Effector memory CD4-positive, alpha-beta T cell (primary cell): ENCODE data around the gene KLHL20.
"Not testable (repeated sequence)": the region's sequence is repeated elsewhere in the genome, so short reads cannot be mapped to it uniquely, and the experiment has no call there.

Source experiments
- DNase-seq, 3 donors: peaks; one replicate each; pipeline ENCODE4 v3.0.0-alpha.2; 2020
- H3K27ac ChIP-seq: 2 replicates; pipeline ENCODE4 v1.7.0; 2013; ENCODE audit warnings: mild to moderate bottlenecking, low read length, moderate library complexity; ENCODE audit not compliant: insufficient read depth, poor library complexity, severe bottlenecking
- H3K27me3 ChIP-seq: replicated peaks from 2 replicates; pipeline ENCODE4 v1.7.0; 2013; ENCODE audit warnings: mild to moderate bottlenecking, low read length; ENCODE audit not compliant: insufficient read depth, control insufficient read depth, poor library complexity, severe bottlenecking
- H3K36me3 ChIP-seq: 2 replicates; pipeline ENCODE4 v1.7.0; 2013; ENCODE audit warnings: mild to moderate bottlenecking, low read length, moderate library complexity; ENCODE audit not compliant: control insufficient read depth, insufficient read depth
- H3K4me1 ChIP-seq: 2 replicates; pipeline ENCODE4 v1.7.0; 2013; ENCODE audit warnings: low read length, mild to moderate bottlenecking; ENCODE audit not compliant: control insufficient read depth, insufficient read depth, poor library complexity, severe bottlenecking
- H3K4me3 ChIP-seq: 2 replicates; pipeline ENCODE4 v1.7.0; 2013; ENCODE audit warnings: low read length, low read depth, mild to moderate bottlenecking; ENCODE audit not compliant: insufficient read depth, poor library complexity, severe bottlenecking
- H3K9me3 ChIP-seq: 2 replicates; pipeline ENCODE4 v1.7.0; 2013; ENCODE audit warnings: mild to moderate bottlenecking, low read length, moderate library complexity; ENCODE audit not compliant: control insufficient read depth
- total RNA-seq, 3 donors: gene quantifications; one replicate each; lab custom pipeline; 2026; lab: John Stamatoyannopoulos, UW

Gene KLHL20, protein sequence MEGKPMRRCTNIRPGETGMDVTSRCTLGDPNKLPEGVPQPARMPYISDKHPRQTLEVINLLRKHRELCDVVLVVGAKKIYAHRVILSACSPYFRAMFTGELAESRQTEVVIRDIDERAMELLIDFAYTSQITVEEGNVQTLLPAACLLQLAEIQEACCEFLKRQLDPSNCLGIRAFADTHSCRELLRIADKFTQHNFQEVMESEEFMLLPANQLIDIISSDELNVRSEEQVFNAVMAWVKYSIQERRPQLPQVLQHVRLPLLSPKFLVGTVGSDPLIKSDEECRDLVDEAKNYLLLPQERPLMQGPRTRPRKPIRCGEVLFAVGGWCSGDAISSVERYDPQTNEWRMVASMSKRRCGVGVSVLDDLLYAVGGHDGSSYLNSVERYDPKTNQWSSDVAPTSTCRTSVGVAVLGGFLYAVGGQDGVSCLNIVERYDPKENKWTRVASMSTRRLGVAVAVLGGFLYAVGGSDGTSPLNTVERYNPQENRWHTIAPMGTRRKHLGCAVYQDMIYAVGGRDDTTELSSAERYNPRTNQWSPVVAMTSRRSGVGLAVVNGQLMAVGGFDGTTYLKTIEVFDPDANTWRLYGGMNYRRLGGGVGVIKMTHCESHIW
- 22.5 to 34.5 (median 30.6) reads per million in 3 donors for total RNA-seq

DNA sequence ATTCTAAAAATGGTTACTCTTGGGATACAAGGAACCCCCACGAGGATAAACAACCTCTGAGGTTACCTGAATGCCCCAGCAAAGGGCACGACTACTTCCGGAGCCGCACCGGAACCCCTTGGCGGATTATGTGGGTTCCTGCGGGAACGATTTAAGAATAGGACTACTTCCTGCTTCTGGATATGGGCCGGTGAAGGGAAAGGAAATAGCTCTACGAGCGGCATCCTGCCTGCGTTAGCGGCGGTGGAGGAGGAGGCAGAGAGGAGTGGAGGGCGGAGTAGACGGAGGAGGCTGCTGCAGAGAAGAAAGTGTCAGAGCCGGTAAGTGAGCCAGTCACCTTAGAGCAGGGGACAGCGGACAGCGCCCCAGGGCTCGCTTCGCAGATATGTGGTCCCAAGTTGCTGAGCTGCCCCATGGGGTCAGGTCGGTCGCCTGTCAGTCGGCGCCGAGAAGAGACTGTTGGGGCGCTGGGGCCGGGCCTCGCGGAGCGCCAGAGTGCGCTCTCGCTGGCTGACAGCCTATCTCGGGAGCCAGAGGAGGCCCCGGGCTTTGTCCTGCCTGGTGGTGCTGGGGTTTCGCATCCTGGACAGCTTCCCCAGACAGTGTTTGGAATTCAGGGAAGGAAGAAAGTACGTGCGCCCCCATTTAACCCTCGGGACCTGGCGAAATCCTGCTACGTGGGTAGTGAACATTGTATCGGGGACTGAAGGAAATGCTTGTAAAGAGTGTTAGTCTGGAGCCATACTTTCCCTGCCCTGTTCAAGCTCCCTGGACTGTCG lies at the start of gene KLHL20:
KLHL20 (plus strand) TSS at position 223 of the 779 bp plus-strand sequence. CDS start 1,063 bp downstream, outside the sequence.
- Histone ChIP-seq H3K27ac (peak within 1 kb of the TSS; percentile 78), H3K4me3 (peak within 1 kb of the TSS; percentile 65), H3K27me3 (no peaks in the 10 kb centered on the region), H3K36me3 (no peaks in the 10 kb centered on the region), H3K9me3 (no peaks in the 10 kb centered on the region), H3K4me1 (peaks cover 4% of the 10 kb centered on the region)
- peak; percentile 72 to 81 (median 80) for DNase-seq

DNA sequence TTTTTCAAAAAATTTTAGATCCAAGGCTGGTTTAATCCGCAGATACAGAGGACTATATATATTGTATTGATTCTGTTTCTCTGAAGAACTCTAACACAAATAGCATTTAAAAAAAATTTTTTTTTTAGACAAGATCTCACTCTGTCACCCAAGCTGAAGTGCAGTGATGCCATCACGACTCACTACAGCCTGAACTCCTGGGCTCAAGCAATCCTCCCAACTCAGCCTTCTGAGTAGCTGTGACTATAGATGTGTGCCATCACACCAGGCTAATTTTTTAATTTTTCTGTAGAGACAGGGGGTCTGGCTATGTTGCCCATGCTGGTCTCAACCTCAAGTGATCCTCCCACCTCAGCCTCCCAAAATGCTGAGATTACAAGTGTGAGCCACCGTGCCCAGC lies 48.1 kb upstream of the KLHL20 start:
- Histone ChIP-seq H3K4me1 (peaks cover 7% of the 10 kb centered on the region), H3K36me3 (no peaks in the 10 kb centered on the region), H3K27ac (no peak overlapping the region), H3K9me3 (no peaks in the 10 kb centered on the region), H3K27me3 (peaks cover 7% of the 10 kb centered on the region), H3K4me3 (no peak overlapping the region)
- DNase-seq, result no peak

GRCh38 chr1:173669491-173669941 lies 45.3 kb upstream of the KLHL20 start, which contains the start of gene ANKRD45:
Gene ANKRD45, minus strand, starts transcription at chr1:173669851. Its CDS starts 10,433 bp downstream, at chr1:173659418.
- no peak within 1 kb of the TSS for H3K27ac ChIP-seq
- no peaks in the 10 kb centered on the region for H3K9me3 ChIP-seq
- H3K4me1 ChIP-seq, result peaks cover 7% of the 10 kb centered on the region
- H3K27me3 ChIP-seq, result peaks cover 7% of the 10 kb centered on the region
- no peaks in the 10 kb centered on the region for H3K36me3 ChIP-seq
- no peak for DNase-seq
- no peak within 1 kb of the TSS for H3K4me3 ChIP-seq

- not testable (repeated sequence) for H3K27me3 ChIP-seq, DNase-seq, H3K4me3 ChIP-seq, H3K4me1 ChIP-seq, H3K27ac ChIP-seq, H3K36me3 ChIP-seq, H3K9me3 ChIP-seq
Measured at GRCh38 chr1:173674496-173674895, 40.3 kb upstream of the KLHL20 start.

- not testable (repeated sequence) for H3K4me3 ChIP-seq, DNase-seq, H3K27ac ChIP-seq, H3K4me1 ChIP-seq, H3K9me3 ChIP-seq, H3K27me3 ChIP-seq, H3K36me3 ChIP-seq
Measured at GRCh38 chr1:173680152-173680551, 34.6 kb upstream of the KLHL20 start.

DNA sequence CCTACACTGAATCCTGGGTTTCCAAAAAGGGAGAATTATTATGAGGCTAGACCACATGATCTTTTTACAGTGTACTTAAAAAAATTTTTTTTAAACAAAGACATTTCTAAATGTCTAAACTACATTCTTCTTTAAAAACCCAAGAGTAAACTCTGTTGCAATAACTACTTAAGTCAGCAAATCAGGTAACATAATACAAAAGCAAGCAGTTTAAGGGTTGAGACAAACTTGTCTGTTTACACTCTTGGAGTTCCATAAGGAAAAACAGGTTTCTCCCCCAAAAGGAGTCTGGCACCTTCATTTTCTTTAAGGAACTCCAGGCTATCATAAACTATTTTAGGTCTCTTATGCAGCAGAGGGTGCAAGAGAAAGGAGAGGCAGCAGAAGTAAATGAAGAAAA lies 32.6 kb upstream of the KLHL20 start:
- H3K27ac ChIP-seq, result no peak overlapping the region

GRCh38 chr1:173683838-173684237 lies 30.9 kb upstream of the KLHL20 start:
- not testable (repeated sequence) for H3K4me3 ChIP-seq, H3K4me1 ChIP-seq, H3K36me3 ChIP-seq, H3K9me3 ChIP-seq, H3K27me3 ChIP-seq, H3K27ac ChIP-seq, DNase-seq

More for the DNA sequence above, 32.6 kb upstream of the KLHL20 start:
- Histone ChIP-seq H3K27me3 (no peaks in the 10 kb centered on the region), H3K9me3 (no peaks in the 10 kb centered on the region), H3K4me1 (no peaks in the 10 kb centered on the region), H3K36me3 (no peaks in the 10 kb centered on the region), H3K4me3 (no peak overlapping the region)
- DNase-seq, result no peak

- not testable (repeated sequence) for H3K27me3 ChIP-seq
Measured at GRCh38 chr1:173685121-173685520, 29.7 kb upstream of the KLHL20 start.

DNA sequence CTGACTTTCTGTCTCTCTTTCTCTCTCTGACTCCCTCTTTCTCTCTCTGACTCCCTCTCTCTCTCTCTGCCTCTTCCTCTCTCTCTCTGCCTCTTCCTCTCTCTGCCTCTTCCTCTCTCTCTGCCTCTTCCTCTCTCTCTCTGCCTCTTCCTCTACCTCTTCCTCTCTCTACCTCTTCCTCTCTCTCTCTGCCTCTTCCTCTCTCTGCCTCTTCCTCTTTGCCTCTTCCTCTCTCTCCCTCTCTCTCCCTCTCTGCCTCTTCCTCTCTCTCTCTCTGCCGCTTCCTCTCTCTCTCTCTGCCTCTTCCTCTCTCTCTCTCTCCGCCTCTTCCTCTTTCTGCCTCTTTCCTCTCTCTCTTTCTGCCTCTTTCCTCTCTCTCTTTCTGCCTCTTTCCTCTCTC lies 26.5 kb upstream of the KLHL20 start:
- Histone ChIP-seq H3K27ac (no peak overlapping the region), H3K4me1 (no peaks in the 10 kb centered on the region), H3K9me3 (no peaks in the 10 kb centered on the region), H3K4me3 (no peak overlapping the region), H3K36me3 (no peaks in the 10 kb centered on the region), H3K27me3 (no peaks in the 10 kb centered on the region)
- DNase-seq, result no peak

More at GRCh38 chr1:173685121-173685520, 29.7 kb upstream of the KLHL20 start:
- not testable (repeated sequence) for H3K4me1 ChIP-seq, H3K27ac ChIP-seq, H3K9me3 ChIP-seq, DNase-seq, H3K36me3 ChIP-seq, H3K4me3 ChIP-seq
